ENCODE data around the gene DPAGT1. TPM values are rescaled to one million over a fixed set of nuclear protein-coding genes. Genes with fewer than 3 reads are reported as not detected.

DPAGT1 gene
- total RNA-seq, 1 donor = 6.7 TPM

Other genes with a start within 250 kb of the DPAGT1 start
- gene CXCR5, start 218.0 kb downstream of the DPAGT1 start, total RNA-seq = 11.1 TPM
- gene BCL9L, start 175.9 kb downstream of the DPAGT1 start, total RNA-seq = 41.9 TPM
- not detected for gene UPK2, start 145.6 kb downstream of the DPAGT1 start, total RNA-seq
- not detected for gene FOXR1, start 130.1 kb downstream of the DPAGT1 start, total RNA-seq
- gene CENATAC, start 103.7 kb downstream of the DPAGT1 start, total RNA-seq = 75.5 TPM
- gene RPS25, start 83.5 kb downstream of the DPAGT1 start, total RNA-seq = 4,016 TPM
- 54.5 TPM for gene TRAPPC4, start 83.1 kb downstream of the DPAGT1 start, total RNA-seq
- 2.4 TPM for gene SLC37A4, start 71.0 kb downstream of the DPAGT1 start, total RNA-seq
- gene HYOU1, start 44.6 kb downstream of the DPAGT1 start, total RNA-seq = 38.9 TPM
- gene VPS11, start 34.0 kb downstream of the DPAGT1 start, total RNA-seq = 34.7 TPM
- gene HMBS, start 17.0 kb downstream of the DPAGT1 start, total RNA-seq = 2.7 TPM
- 7.5 TPM for gene C2CD2L, start 5.5 kb upstream of the DPAGT1 start, total RNA-seq
- gene HINFP, start 19.7 kb upstream of the DPAGT1 start, total RNA-seq = 9.1 TPM
- gene ABCG4, start 47.2 kb upstream of the DPAGT1 start, total RNA-seq = 0.10 TPM
- 4.7 TPM for gene NLRX1, start 66.9 kb upstream of the DPAGT1 start, total RNA-seq
- gene NHERF4, start 83.6 kb upstream of the DPAGT1 start, total RNA-seq = not detected
- gene CBL, start 104.5 kb upstream of the DPAGT1 start, total RNA-seq = 16.0 TPM
- gene MCAM, start 215.3 kb upstream of the DPAGT1 start, total RNA-seq = 2.6 TPM
- gene RNF26, start 232.7 kb upstream of the DPAGT1 start, total RNA-seq = 6.2 TPM
- not detected for gene C1QTNF5, start 239.0 kb upstream of the DPAGT1 start, total RNA-seq
- not detected for gene MFRP, start 244.9 kb upstream of the DPAGT1 start, total RNA-seq